ENCODE results near the gene SLC37A3. TPM values are rescaled to one million over a fixed set of nuclear protein-coding genes. Genes with fewer than 3 reads are reported as not detected.

SLC37A3 gene
- total and polyA plus RNA-seq, 2 of the 13 experiments (the other 11 are each of a cell fraction or from before 2014, with no cell fraction given): 21.3 to 27.9 TPM

- Histone ChIP-seq H3K79me2 (ENCODE audit: insufficient read depth, low read length) (no peaks in the 10 kb centered on the region), H3K9ac (ENCODE audit: insufficient read depth, low read depth, low read length) (no peak overlapping the region), H3K4me2 (ENCODE audit: low read depth, low read length) (no peak overlapping the region), H3K36me3 (replicated peaks in 1 of 2; ENCODE audit: control insufficient read depth in 1 of 2, insufficient read depth in 2 of 2, low read length in 2 of 2) (no peaks in the 10 kb centered on the region), H3K27ac (ENCODE audit: extremely low read length, insufficient read depth, low read length) (no peak overlapping the region), H3K9me3 (ENCODE audit: low read length) (no peaks in the 10 kb centered on the region), H3K4me1 (ENCODE audit: insufficient read depth, low read length) (peaks cover 48% of the 10 kb centered on the region), H4K20me1 (ENCODE audit: insufficient read depth, low read length) (no peaks in the 10 kb centered on the region), H2AFZ (ENCODE audit: low read length) (no peak overlapping the region), H3K4me3 (replicated peaks in 1 of 3; ENCODE audit: insufficient read depth in 1 of 3, low read depth in 2 of 3, low read length in 3 of 3) (no peak overlapping the region), H3K27me3 (ENCODE audit: control insufficient read depth in 1 of 2, insufficient read depth in 2 of 2, low read length in 2 of 2) (no peaks in the 10 kb centered on the region)
- no peak for DNase-seq (ENCODE audit: low spot score)
- no peak for FAIRE-seq
- no peak for ATAC-seq
- TF ChIP-seq, protein P1, sequence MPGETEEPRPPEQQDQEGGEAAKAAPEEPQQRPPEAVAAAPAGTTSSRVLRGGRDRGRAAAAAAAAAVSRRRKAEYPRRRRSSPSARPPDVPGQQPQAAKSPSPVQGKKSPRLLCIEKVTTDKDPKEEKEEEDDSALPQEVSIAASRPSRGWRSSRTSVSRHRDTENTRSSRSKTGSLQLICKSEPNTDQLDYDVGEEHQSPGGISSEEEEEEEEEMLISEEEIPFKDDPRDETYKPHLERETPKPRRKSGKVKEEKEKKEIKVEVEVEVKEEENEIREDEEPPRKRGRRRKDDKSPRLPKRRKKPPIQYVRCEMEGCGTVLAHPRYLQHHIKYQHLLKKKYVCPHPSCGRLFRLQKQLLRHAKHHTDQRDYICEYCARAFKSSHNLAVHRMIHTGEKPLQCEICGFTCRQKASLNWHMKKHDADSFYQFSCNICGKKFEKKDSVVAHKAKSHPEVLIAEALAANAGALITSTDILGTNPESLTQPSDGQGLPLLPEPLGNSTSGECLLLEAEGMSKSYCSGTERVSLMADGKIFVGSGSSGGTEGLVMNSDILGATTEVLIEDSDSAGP (CRISPR knock-in tag; IDR thresholded peaks at IDR 0.05; ENCODE audit: borderline replicate concordance): no peak
- peak; percentile 88 for TF ChIP-seq ZNF263 (CRISPR knock-in tag; IDR thresholded peaks at IDR 0.05)
- no TSS peak for BruUV-seq (replicated peaks)
- POLR2A ChIA-PET: no interaction called here
- intact Hi-C loops (cut with micrococcal nuclease; ENCODE audit: unreplicated experiment): no loop called here
- in situ Hi-C loops (cut with HindIII; ENCODE audit: extremely low pct_ligation_motif_present, low pct_unique_long_range_greater_than_20kb): no loop called here
- CTCF ChIA-PET (ENCODE audit: low intra/inter-chr PET ratio, low total read pairs): no interaction called here
- WGBS (ENCODE audit: low lambda C conversion rate): 64% methylated on average over 2 of the region's 2 CpGs
Measured at GRCh38 chr7:140298213-140298612, 100.1 kb downstream of the SLC37A3 start.

DNA sequence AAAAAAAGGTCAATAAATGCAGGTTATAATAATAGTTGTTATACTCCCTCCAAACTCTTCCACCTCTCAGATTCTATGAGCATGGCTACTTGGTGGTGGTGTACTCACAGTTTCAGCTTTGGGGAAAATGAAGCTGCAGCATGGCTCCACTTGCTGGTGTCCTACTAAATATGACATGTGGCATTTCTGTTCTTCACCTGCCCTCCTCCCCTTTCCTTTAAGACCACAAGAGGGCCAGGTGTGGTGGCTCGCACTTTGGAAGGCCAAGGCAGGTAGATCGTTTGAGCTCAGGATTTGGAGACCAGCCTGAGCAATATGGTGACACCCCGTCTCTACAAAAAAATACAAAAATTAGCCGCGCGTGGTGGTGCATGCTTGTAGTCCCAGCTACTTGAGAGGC is 101.1 kb downstream of the SLC37A3 start:
- Histone ChIP-seq H4K20me1 (ENCODE audit: insufficient read depth, low read length) (no peaks in the 10 kb centered on the region), H3K4me1 (ENCODE audit: insufficient read depth, low read length) (peaks cover 49% of the 10 kb centered on the region), H3K9me3 (ENCODE audit: low read length) (no peaks in the 10 kb centered on the region), H3K79me2 (ENCODE audit: insufficient read depth, low read length) (no peaks in the 10 kb centered on the region), H3K9ac (ENCODE audit: insufficient read depth, low read depth, low read length) (no peak overlapping the region), H3K4me2 (ENCODE audit: low read depth, low read length) (no peak overlapping the region), H3K4me3 (replicated peaks in 1 of 3; ENCODE audit: insufficient read depth in 1 of 3, low read depth in 2 of 3, low read length in 3 of 3) (no peak overlapping the region), H2AFZ (ENCODE audit: low read length) (no peak overlapping the region), H3K36me3 (replicated peaks in 1 of 2; ENCODE audit: control insufficient read depth in 1 of 2, insufficient read depth in 2 of 2, low read length in 2 of 2) (no peaks in the 10 kb centered on the region; a peak in 1 of 5 replicates), H3K27me3 (ENCODE audit: control insufficient read depth in 1 of 2, insufficient read depth in 2 of 2, low read length in 2 of 2) (no peaks in the 10 kb centered on the region), H3K27ac (ENCODE audit: extremely low read length, insufficient read depth, low read length) (no peak overlapping the region)
- TF ChIP-seq PATZ1 (CRISPR knock-in tag; IDR thresholded peaks at IDR 0.05) (no peak), ZNF205 (CRISPR knock-in tag; IDR thresholded peaks at IDR 0.05) (no peak), JDP2 (CRISPR knock-in tag; IDR thresholded peaks at IDR 0.05; ENCODE audit: borderline replicate concordance) (no peak), THAP9 (CRISPR knock-in tag; IDR thresholded peaks at IDR 0.05; ENCODE audit: borderline replicate concordance) (no peak), STAT5B (CRISPR knock-in tag; IDR thresholded peaks at IDR 0.05) (no peak), STAG1 (CRISPR knock-in tag; IDR thresholded peaks at IDR 0.05) (peak; percentile 10; the same call in 1 of the 2 replicates)
- ATAC-seq (no peak), FAIRE-seq (no peak), DNase-seq (ENCODE audit: low spot score) (no peak)
- BruUV-seq (replicated peaks): no TSS peak
- WGBS (ENCODE audit: low lambda C conversion rate): 84% methylated on average over 6 of the region's 6 CpGs
- ChIA-PET CTCF (ENCODE audit: low intra/inter-chr PET ratio, low total read pairs) (no interaction called here), POLR2A (no interaction called here)
- in situ Hi-C loops (cut with HindIII; ENCODE audit: extremely low pct_ligation_motif_present, low pct_unique_long_range_greater_than_20kb): no loop called here
- intact Hi-C loops (cut with micrococcal nuclease; ENCODE audit: unreplicated experiment): no loop called here

Measured in HepG2 (cell line).